ENCODE results near the gene RPL28. TPM values are rescaled to one million over a fixed set of nuclear protein-coding genes. Genes with fewer than 3 reads are reported as not detected.

RPL28 gene
- total and polyA plus RNA-seq, 2 of the 13 experiments (the other 11 are each of a cell fraction or from before 2014, with no cell fraction given) = 105 to 420 TPM

- H3K9me3 ChIP-seq (ENCODE audit: low read length) = no peaks in the 10 kb centered on the region
- POLR2A ChIA-PET = no interaction called here
- no peak overlapping the region for H3K4me2 ChIP-seq (ENCODE audit: low read depth, low read length)
These were observed 56.7 kb downstream of the RPL28 start for GRCh38 chr19:55442372-55442961.

More at GRCh38 chr19:55442372-55442961, 56.7 kb downstream of the RPL28 start:
- no peaks in the 10 kb centered on the region for H3K79me2 ChIP-seq (ENCODE audit: insufficient read depth, low read length)
- H2AFZ ChIP-seq (ENCODE audit: low read length) = no peak overlapping the region
- no peak overlapping the region for H3K9ac ChIP-seq (ENCODE audit: insufficient read depth, low read depth, low read length)
- no peak overlapping the region for H3K27ac ChIP-seq (ENCODE audit: extremely low read length, insufficient read depth, low read length)
- no peaks in the 10 kb centered on the region for H3K36me3 ChIP-seq (replicated peaks in 1 of 2; ENCODE audit: control insufficient read depth in 1 of 2, insufficient read depth in 2 of 2, low read length in 2 of 2)
- DNase-seq (ENCODE audit: low spot score) (no peak), ATAC-seq (no peak), FAIRE-seq (no peak)
- H3K4me1 ChIP-seq (ENCODE audit: insufficient read depth, low read length) = no peaks in the 10 kb centered on the region
- intact Hi-C loops (cut with micrococcal nuclease; ENCODE audit: unreplicated experiment) = no loop called here
- H3K27me3 ChIP-seq (ENCODE audit: control insufficient read depth in 1 of 2, insufficient read depth in 2 of 2, low read length in 2 of 2) = peaks cover 6 to 52% of the 10 kb centered on the region in 2 experiments; a peak in 4 of 5 replicates
- WGBS (ENCODE audit: low lambda C conversion rate) = 15% methylated on average over 21 of the region's 72 CpGs
- peaks cover 4% of the 10 kb centered on the region; the same call in 1 of the 2 replicates for H4K20me1 ChIP-seq (ENCODE audit: insufficient read depth, low read length)
- no peak overlapping the region for H3K4me3 ChIP-seq (replicated peaks in 1 of 3; ENCODE audit: insufficient read depth in 1 of 3, low read depth in 2 of 3, low read length in 3 of 3)
- no TSS peak for BruUV-seq (replicated peaks)
- TF ChIP-seq ESRRA (CRISPR knock-in tag; IDR thresholded peaks at IDR 0.05; ENCODE audit: low read depth) (no peak), MAFG (CRISPR knock-in tag; IDR thresholded peaks at IDR 0.05) (no peak), ZNF710 (CRISPR knock-in tag; IDR thresholded peaks at IDR 0.05; ENCODE audit: borderline replicate concordance) (no peak), ZNF609 (CRISPR knock-in tag; IDR thresholded peaks at IDR 0.05; ENCODE audit: borderline replicate concordance) (no peak), ZFP36 (IDR thresholded peaks at IDR 0.05; ENCODE audit: borderline replicate concordance, low read depth, low read length, partially characterized antibody) (no peak), JDP2 (CRISPR knock-in tag; IDR thresholded peaks at IDR 0.05; ENCODE audit: borderline replicate concordance) (no peak), DR1 (CRISPR knock-in tag; IDR thresholded peaks at IDR 0.05) (no peak), ZNF333 (CRISPR knock-in tag; IDR thresholded peaks at IDR 0.05; ENCODE audit: borderline replicate concordance) (no peak), ZSCAN22 (CRISPR knock-in tag; IDR thresholded peaks at IDR 0.05) (no peak), ZBTB42 (CRISPR knock-in tag; IDR thresholded peaks at IDR 0.05) (no peak), STAT6 (CRISPR knock-in tag; IDR thresholded peaks at IDR 0.05; ENCODE audit: borderline replicate concordance) (no peak), ZNF180 (CRISPR knock-in tag; IDR thresholded peaks at IDR 0.05; ENCODE audit: borderline replicate concordance, low read depth) (no peak), DPF2 (CRISPR knock-in tag; IDR thresholded peaks at IDR 0.05; ENCODE audit: borderline replicate concordance, low read depth) (no peak), KDM5B (CRISPR knock-in tag; IDR thresholded peaks at IDR 0.05; ENCODE audit: borderline replicate concordance) (no peak), RFX1 (IDR thresholded peaks at IDR 0.05) (no peak), POLR2AphosphoS2 (IDR thresholded peaks at IDR 0.05; ENCODE audit: low read depth, low read length) (no peak)
- CTCF ChIA-PET (ENCODE audit: low intra/inter-chr PET ratio, low total read pairs) = no interaction called here
- in situ Hi-C loops (cut with HindIII; ENCODE audit: extremely low pct_ligation_motif_present, low pct_unique_long_range_greater_than_20kb) = no loop called here

All from HepG2 (cell line).